Activated CD4-positive, alpha-beta T cell treated with anti-CD3 and anti-CD28 coated beads, Interleukin-2, amount 50 U/mL, for 1 hour (primary cell): Measurements from ENCODE around the gene ARHGAP21.

ENCODE experiments used
- DNase-seq: peaks from one replicate; pipeline ENCODE4 v3.0.0-alpha.2; 2020

The ARHGAP21 gene

GRCh38 chr10:24722131-24722675 is 1.5 kb downstream of the ARHGAP21 start:
- DNase-seq, result no peak

GRCh38 chr10:24721229-24722106 is 2.2 kb downstream of the ARHGAP21 start:
- DNase-seq, result no peak

GRCh38 chr10:24720096-24720495 is 3.6 kb downstream of the ARHGAP21 start:
- no peak for DNase-seq

- no peak for DNase-seq
These were observed 5.4 kb downstream of the ARHGAP21 start for GRCh38 chr10:24718031-24718855.

GRCh38 chr10:24716295-24716694 is 7.4 kb downstream of the ARHGAP21 start:
- DNase-seq, result no peak

GRCh38 chr10:24715246-24715769 is 8.4 kb downstream of the ARHGAP21 start:
- no peak for DNase-seq

- no peak for DNase-seq
These were observed 10.6 kb downstream of the ARHGAP21 start for GRCh38 chr10:24713086-24713485.

- no peak for DNase-seq
These were observed 12.2 kb downstream of the ARHGAP21 start for GRCh38 chr10:24711465-24711864.

- no peak for DNase-seq
These were observed 15.6 kb downstream of the ARHGAP21 start for GRCh38 chr10:24708081-24708480.

GRCh38 chr10:24707445-24707844 is 16.2 kb downstream of the ARHGAP21 start:
- DNase-seq, result no peak

- DNase-seq, result no peak
These were observed 17.1 kb downstream of the ARHGAP21 start for GRCh38 chr10:24706479-24707118.

GRCh38 chr10:24703700-24704099 is 20.0 kb downstream of the ARHGAP21 start:
- no peak for DNase-seq

GRCh38 chr10:24701447-24701846 is 22.2 kb downstream of the ARHGAP21 start:
- no peak for DNase-seq

GRCh38 chr10:24700948-24701347 is 22.7 kb downstream of the ARHGAP21 start:
- DNase-seq, result no peak

- DNase-seq, result no peak
These were observed 25.4 kb downstream of the ARHGAP21 start for GRCh38 chr10:24698270-24698669.

GRCh38 chr10:24697080-24697479 is 26.6 kb downstream of the ARHGAP21 start:
- no peak for DNase-seq

GRCh38 chr10:24695452-24695851 is 28.2 kb downstream of the ARHGAP21 start:
- no peak for DNase-seq

GRCh38 chr10:24694086-24694485 is 29.6 kb downstream of the ARHGAP21 start:
- DNase-seq, result no peak

GRCh38 chr10:24690961-24691512 is 32.6 kb downstream of the ARHGAP21 start:
- DNase-seq, result no peak

GRCh38 chr10:24685958-24686540 is 37.6 kb downstream of the ARHGAP21 start:
- no peak for DNase-seq

- no peak for DNase-seq
These were observed 40.1 kb downstream of the ARHGAP21 start for GRCh38 chr10:24683554-24683953.

- DNase-seq, result no peak
These were observed 42.1 kb downstream of the ARHGAP21 start for GRCh38 chr10:24681572-24682088.
